Measurements from ENCODE around the gene KDELR3.

Gene KDELR3

DNA sequence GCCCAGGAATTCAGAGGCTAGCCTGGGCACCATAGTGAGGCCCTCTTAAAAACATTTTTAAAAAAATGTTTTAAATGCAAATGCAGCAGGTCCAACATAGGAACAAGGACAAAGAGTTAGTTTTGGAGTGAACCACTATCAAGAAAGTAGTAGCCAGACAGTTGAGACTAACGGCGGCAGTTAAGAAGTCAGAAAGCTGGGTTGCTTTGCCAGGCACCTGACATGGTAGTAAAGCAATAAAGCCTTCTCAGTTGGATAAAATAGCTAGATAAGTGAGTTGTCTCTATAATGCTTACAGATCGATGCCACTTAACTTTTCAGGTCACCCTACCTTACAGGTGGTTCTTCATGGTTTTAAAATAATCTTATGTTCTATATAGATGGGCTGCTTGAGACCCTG lies 55.1 kb downstream of the KDELR3 start:
- DNase-seq, result no peak

DNA sequence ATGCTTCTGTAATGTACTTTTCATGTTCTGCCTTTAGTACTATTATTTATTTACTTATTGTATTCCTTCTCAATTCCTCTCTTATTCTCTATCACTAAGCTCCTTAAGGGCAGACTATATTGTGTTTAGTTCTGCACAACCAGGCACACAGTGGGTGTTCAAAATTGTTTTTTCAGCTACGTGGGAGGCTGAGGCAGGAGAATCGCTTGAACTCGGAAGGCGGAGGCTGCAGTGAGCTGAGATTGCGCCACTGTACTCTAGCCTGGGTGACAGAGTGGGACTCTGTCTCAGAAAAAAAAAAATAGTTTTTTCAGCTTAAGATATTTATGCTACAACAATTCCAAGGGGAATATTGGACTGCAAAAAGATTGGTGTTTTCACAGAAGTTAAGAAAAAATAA lies 55.6 kb downstream of the KDELR3 start:
- no peak for DNase-seq

GRCh38 chr22:38524429-38524828 lies 56.5 kb downstream of the KDELR3 start:
- no peak for DNase-seq

- DNase-seq, result no peak
Measured at GRCh38 chr22:38531251-38531938, 63.5 kb downstream of the KDELR3 start.

Measured in activated CD4-positive, alpha-beta T cell treated with anti-CD3 and anti-CD28 coated beads, Interleukin-2, amount 50 U/mL, for 16 hours (primary cell).